GM19468 (cell line): ENCODE measurements around the gene STAT2.
"Not testable (repeated sequence)": the region's sequence is repeated elsewhere in the genome, so short reads cannot be mapped to it uniquely, and the experiment has no call there.

Experiments
- ATAC-seq: cut with Tn5 transposase; IDR thresholded peaks from one replicate; pipeline ENCODE4 v1.9.1; 2021; ENCODE audit warnings: mild to moderate bottlenecking, moderate library complexity, moderate number of reproducible peaks; ENCODE audit not compliant: unreplicated experiment; ENCODE audit errors: extremely low read depth

The STAT2 gene

GRCh38 chr12:56332512-56333196 lies 27.3 kb downstream of the STAT2 start:
- no peak for ATAC-seq

GRCh38 chr12:56330936-56331490 lies 28.9 kb downstream of the STAT2 start:
- ATAC-seq = no peak

- no peak for ATAC-seq
Observed at GRCh38 chr12:56326533-56326932, 33.4 kb downstream of the STAT2 start.

- ATAC-seq = no peak
Observed at GRCh38 chr12:56326126-56326525, 33.8 kb downstream of the STAT2 start.

GRCh38 chr12:56324206-56324605 lies 35.7 kb downstream of the STAT2 start:
- no peak for ATAC-seq

GRCh38 chr12:56321610-56322009 lies 38.3 kb downstream of the STAT2 start:
- not testable (repeated sequence) for ATAC-seq

- no peak for ATAC-seq
Observed at GRCh38 chr12:56321027-56321426, 38.9 kb downstream of the STAT2 start.

GRCh38 chr12:56317675-56318074 lies 42.2 kb downstream of the STAT2 start:
- ATAC-seq = no peak

- peak; percentile 83 for ATAC-seq
Observed at GRCh38 chr12:56315622-56316473, 44.1 kb downstream of the STAT2 start, which contains the start of gene CNPY2. Gene CNPY2 (minus strand): TSS chr12:56315988. CDS start chr12:56315217, 771 bp downstream.

- no peak for ATAC-seq
Observed at GRCh38 chr12:56315249-56315621, 44.7 kb downstream of the STAT2 start.

- no peak for ATAC-seq
Observed at GRCh38 chr12:56311003-56311402, 48.9 kb downstream of the STAT2 start.

GRCh38 chr12:56308714-56309113 lies 51.2 kb downstream of the STAT2 start:
- ATAC-seq = no peak

- ATAC-seq = no peak
Observed at GRCh38 chr12:56307221-56307965, 52.5 kb downstream of the STAT2 start.

GRCh38 chr12:56304872-56305590 lies 54.9 kb downstream of the STAT2 start:
- ATAC-seq = no peak

- no peak for ATAC-seq
Observed at GRCh38 chr12:56304276-56304675, 55.6 kb downstream of the STAT2 start.

- no peak for ATAC-seq
Observed at GRCh38 chr12:56300644-56301464, 59.1 kb downstream of the STAT2 start.

GRCh38 chr12:56299853-56300643 lies 59.9 kb downstream of the STAT2 start, which contains the start of gene CS:
Gene CS (minus strand): TSS chr12:56300330. CDS start chr12:56300201, 129 bp downstream.
- peak; percentile 72 for ATAC-seq

- no peak for ATAC-seq
Observed at GRCh38 chr12:56299308-56299852, 60.5 kb downstream of the STAT2 start.
